SH-SY5Y (cell line): ENCODE measurements around the gene IER5L.

Source experiments
- GATA2 ChIP-seq: IDR thresholded peaks from 2 replicates; pipeline ENCODE4 v1.6.1; 2011; ENCODE audit warnings: mild to moderate bottlenecking, low read depth, low read length
- GATA3 ChIP-seq: IDR thresholded peaks from 2 replicates; pipeline ENCODE4 v1.6.1; 2011; ENCODE audit warnings: low read depth, mild to moderate bottlenecking, low read length, moderate library complexity

DNA sequence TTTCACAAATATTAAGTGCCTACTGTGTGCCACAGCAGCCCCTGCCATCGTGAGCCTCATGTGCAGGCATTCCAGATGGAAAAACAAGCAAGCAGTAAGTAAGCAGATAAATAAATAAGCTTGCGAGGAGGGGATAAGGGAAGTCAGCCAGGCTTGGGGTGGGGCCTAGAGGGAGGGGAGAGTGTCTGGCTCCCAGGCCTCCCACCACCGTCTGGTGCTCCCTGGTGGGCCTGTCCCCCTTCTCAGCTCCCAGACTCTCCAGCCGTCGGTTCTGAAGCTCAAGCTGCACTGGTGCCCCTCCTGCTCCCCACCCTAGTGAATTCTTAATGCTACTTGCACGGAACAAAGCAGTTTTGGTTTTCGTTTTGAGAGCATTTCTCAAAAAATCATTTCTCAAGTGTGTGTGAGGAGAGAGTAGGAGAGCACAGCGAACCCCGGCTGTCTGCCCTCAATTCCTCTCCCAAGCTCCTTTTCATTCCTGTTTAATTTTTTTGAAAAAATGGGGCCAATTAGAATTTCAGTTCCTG lies 6.6 kb upstream of the IER5L start:
- TF ChIP-seq GATA2 (no peak), GATA3 (no peak)
